Gastroesophageal sphincter (tissue), 4 donors: ENCODE results near the gene WDCP. TPM values are rescaled to one million over a fixed set of nuclear protein-coding genes. Genes with fewer than 3 reads are reported as not detected.

Experiments
- ATAC-seq: fragments of 150-250 bp; one replicate; pipeline ENCODE4 v1.9.1; 2016; ENCODE audit warnings: mild to moderate bottlenecking, moderate library complexity
- H3K27ac ChIP-seq, 4 donors: fragments of 200-600 bp; sonication (generic) in 3 of 4; 1 replicate in 3 of 4; 2 replicates in 1 of 4; pipeline ENCODE4 v1.5.1; 2016 to 2019
- H3K27me3 ChIP-seq: fragments of 200-600 bp; sonication (generic); one replicate; pipeline ENCODE4 v1.5.1; 2019
- H3K36me3 ChIP-seq, 2 donors: fragments of 200-600 bp; sonication (generic); one replicate each; pipeline ENCODE4 v1.5.1; 2019; ENCODE audit warnings: control low read depth in 1 of 2
- H3K4me1 ChIP-seq, 3 donors: fragments of 200-600 bp; sonication (generic); 1 replicate in 2 of 3; 2 replicates in 1 of 3; pipeline ENCODE4 v1.5.1; 2016 to 2019; ENCODE audit warnings: control low read depth in 2 of 3
- H3K4me3 ChIP-seq, 2 donors: fragments of 200-600 bp; sonication (generic); one replicate each; pipeline ENCODE4 v1.5.1; 2019; ENCODE audit warnings: mild to moderate bottlenecking in 1 of 2, moderate library complexity in 1 of 2
- H3K9me3 ChIP-seq, 3 donors: fragments of 200-600 bp; sonication (generic); one replicate each; pipeline ENCODE4 v1.5.1; 2017 to 2019; ENCODE audit warnings: control low read depth in 2 of 3
- EP300 ChIP-seq: sonication (generic); formaldehyde crosslinking; IDR thresholded peaks from one replicate; pipeline ENCODE4 v1.6.1; 2017; ENCODE audit warnings: antibody characterized with exemption, mild to moderate bottlenecking
- POLR2A ChIP-seq, 2 donors: fragments of 450-650 bp; IDR thresholded peaks; one replicate each; pipeline ENCODE4 v1.6.1; 2017; ENCODE audit warnings: antibody characterized with exemption in 2 of 2, mild to moderate bottlenecking in 2 of 2, moderate library complexity in 1 of 2
- POLR2AphosphoS5 ChIP-seq: sonication (generic); formaldehyde crosslinking; IDR thresholded peaks from one replicate; pipeline ENCODE4 v1.6.1; 2017; ENCODE audit warnings: antibody characterized with exemption
- WGBS, 2 donors: methylation state at CpG; one replicate each; pipeline ENCODE4 v1.1.5; 2018; ENCODE audit warnings: low coverage in 1 of 2; 5-methylcytosine and 5-hydroxymethylcytosine counted together
- total RNA-seq, 4 donors: library from RNA; depleted of rRNA; stranded (reverse); fragments of >200 nt; gene quantifications; one replicate each; pipeline ENCODE4 v1.1.0, GENCODE V29; 2016
- TF ChIP-seq, protein P1 (sequence below), 4 experiments: fragments of 200-600 bp in 2 of 4; fragments of 450-650 bp in 2 of 4; sonication (generic) in 1 of 4; IDR thresholded peaks; one replicate each; pipeline ENCODE4 v1.5.1; 2017 to 2019; ENCODE audit warnings: antibody characterized with exemption in 4 of 4, mild to moderate bottlenecking in 2 of 4, moderate library complexity in 2 of 4

WDCP gene
- total RNA-seq, 4 donors from 2014 or later, result 5.9 to 7.3 (median 6.4) TPM

GRCh38 chr2:24010477-24011249, 36.5 kb downstream of the WDCP start:
- Histone ChIP-seq H3K27ac (no peak overlapping the region), H3K27me3 (peaks cover 44% of the 10 kb centered on the region), H3K9me3 (no peaks in the 10 kb centered on the region), H3K4me1 (peaks cover 0 to 18% (median 8%) of the 10 kb centered on the region in 3 donors), H3K36me3 (no peaks in the 10 kb centered on the region), H3K4me3 (peak overlapping the region in 1 of 2 donors; percentile 50)
- 74 to 79% methylated on average over 4 to 7 of the region's 37 CpGs for WGBS, 2 donors
- TF ChIP-seq POLR2AphosphoS5 (no peak), POLR2A (IDR thresholded peaks at IDR 0.05) (no peak), EP300 (no peak)
- TF ChIP-seq, protein P1, sequence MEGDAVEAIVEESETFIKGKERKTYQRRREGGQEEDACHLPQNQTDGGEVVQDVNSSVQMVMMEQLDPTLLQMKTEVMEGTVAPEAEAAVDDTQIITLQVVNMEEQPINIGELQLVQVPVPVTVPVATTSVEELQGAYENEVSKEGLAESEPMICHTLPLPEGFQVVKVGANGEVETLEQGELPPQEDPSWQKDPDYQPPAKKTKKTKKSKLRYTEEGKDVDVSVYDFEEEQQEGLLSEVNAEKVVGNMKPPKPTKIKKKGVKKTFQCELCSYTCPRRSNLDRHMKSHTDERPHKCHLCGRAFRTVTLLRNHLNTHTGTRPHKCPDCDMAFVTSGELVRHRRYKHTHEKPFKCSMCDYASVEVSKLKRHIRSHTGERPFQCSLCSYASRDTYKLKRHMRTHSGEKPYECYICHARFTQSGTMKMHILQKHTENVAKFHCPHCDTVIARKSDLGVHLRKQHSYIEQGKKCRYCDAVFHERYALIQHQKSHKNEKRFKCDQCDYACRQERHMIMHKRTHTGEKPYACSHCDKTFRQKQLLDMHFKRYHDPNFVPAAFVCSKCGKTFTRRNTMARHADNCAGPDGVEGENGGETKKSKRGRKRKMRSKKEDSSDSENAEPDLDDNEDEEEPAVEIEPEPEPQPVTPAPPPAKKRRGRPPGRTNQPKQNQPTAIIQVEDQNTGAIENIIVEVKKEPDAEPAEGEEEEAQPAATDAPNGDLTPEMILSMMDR (IDR thresholded peaks at IDR 0.05), result no peak
- ATAC-seq, result no peak

GRCh38 chr2:24009680-24010476, 37.3 kb downstream of the WDCP start, which contains the start of gene MFSD2B:
Gene MFSD2B, plus strand, starts transcription at chr2:24010085. Its CDS starts 12 bp downstream, at chr2:24010097.
- Histone ChIP-seq H3K4me3 (peak within 1 kb of the TSS; percentile 8 to 50), H3K9me3 (no peaks in the 10 kb centered on the region), H3K27ac (peak within 1 kb of the TSS in 1 of 4 donors; percentile 25), H3K27me3 (peaks cover 44% of the 10 kb centered on the region), H3K4me1 (peaks cover 0 to 18% (median 8%) of the 10 kb centered on the region in 3 donors), H3K36me3 (no peaks in the 10 kb centered on the region)
- TF ChIP-seq EP300 (no peak), POLR2A (IDR thresholded peaks at IDR 0.05) (no peak), POLR2AphosphoS5 (no peak)
- TF ChIP-seq, protein P1 (IDR thresholded peaks at IDR 0.05), result no peak
- WGBS, 2 donors, result 0% methylated on average over 1 of the region's 75 CpGs; no CpG with 5 or more reads in 1 of the 2 donors
- no peak for ATAC-seq

GRCh38 chr2:24009367-24009679, 37.9 kb downstream of the WDCP start:
- peak overlapping the region in 1 of 2 donors; percentile 50 for H3K4me3 ChIP-seq
- no peak overlapping the region for H3K27ac ChIP-seq
- peaks cover 0 to 18% (median 8%) of the 10 kb centered on the region in 3 donors for H3K4me1 ChIP-seq
- H3K36me3 ChIP-seq, result no peaks in the 10 kb centered on the region
- no peak for TF ChIP-seq POLR2AphosphoS5
- TF ChIP-seq POLR2A (IDR thresholded peaks at IDR 0.05), result no peak
- TF ChIP-seq, protein P1 (IDR thresholded peaks at IDR 0.05), result no peak
- no peak for TF ChIP-seq EP300
- ATAC-seq, result no peak
- 49 to 93% methylated on average over 2 to 4 of the region's 9 CpGs for WGBS, 2 donors
- no peaks in the 10 kb centered on the region for H3K9me3 ChIP-seq
- peaks cover 44% of the 10 kb centered on the region for H3K27me3 ChIP-seq

DNA sequence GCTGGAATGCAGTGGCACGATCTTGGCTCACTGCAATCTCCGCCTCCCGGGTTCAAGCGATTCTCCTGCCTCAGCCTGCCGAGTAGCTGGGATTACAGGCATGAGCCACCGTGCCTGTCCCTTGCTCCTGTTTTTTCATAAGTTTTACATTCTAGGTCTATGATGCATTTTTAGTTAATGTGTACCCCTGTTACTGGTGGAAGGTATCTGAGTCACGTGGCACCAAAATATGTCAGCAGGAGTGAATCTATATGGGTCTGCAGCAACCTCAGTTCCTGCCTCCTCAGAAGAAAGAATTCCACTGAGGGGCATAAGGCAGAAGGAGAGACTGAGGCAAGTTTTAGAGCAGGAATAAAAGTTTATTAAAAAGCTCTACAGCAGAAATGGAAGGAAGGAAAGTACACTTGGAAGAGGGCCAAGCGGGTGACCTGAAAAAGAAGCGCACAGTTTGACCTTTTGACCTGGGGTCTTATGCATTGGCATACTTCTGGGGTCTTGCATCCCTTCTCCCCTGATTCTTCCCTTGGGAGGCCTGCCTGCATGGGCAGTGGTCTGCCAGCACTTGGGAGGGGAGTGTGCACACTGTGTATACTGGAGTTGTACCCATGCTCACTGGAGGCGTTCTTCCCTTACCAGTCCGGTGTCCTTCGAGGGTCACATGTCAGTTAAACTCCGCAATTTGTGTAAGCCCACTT, 38.4 kb downstream of the WDCP start:
- H3K4me3 ChIP-seq, result no peak overlapping the region
- peaks cover 0 to 18% (median 8%) of the 10 kb centered on the region in 3 donors for H3K4me1 ChIP-seq
- no peak overlapping the region for H3K27ac ChIP-seq
- H3K9me3 ChIP-seq, result no peaks in the 10 kb centered on the region
- WGBS, 2 donors, result 72 to 82% methylated on average over 4 to 13 of the region's 13 CpGs
- peaks cover 44% of the 10 kb centered on the region for H3K27me3 ChIP-seq
- no peak for TF ChIP-seq POLR2AphosphoS5
- TF ChIP-seq, protein P1 (IDR thresholded peaks at IDR 0.05), result no peak
- no peak for TF ChIP-seq EP300
- TF ChIP-seq POLR2A (IDR thresholded peaks at IDR 0.05), result no peak
- ATAC-seq, result no peak
- H3K36me3 ChIP-seq, result no peaks in the 10 kb centered on the region
